ENCODE data around the gene TPO.
"Not testable (repeated sequence)": the region's sequence is repeated elsewhere in the genome, so short reads cannot be mapped to it uniquely, and the experiment has no call there.

The TPO gene

GRCh38 chr2:1484131-1484884 is 71.0 kb downstream of the TPO start:
- DNase-seq (ENCODE audit: low read depth) = no peak

GRCh38 chr2:1486670-1487069 is 73.4 kb downstream of the TPO start:
- DNase-seq (ENCODE audit: low read depth) = no peak

GRCh38 chr2:1487758-1488157 is 74.5 kb downstream of the TPO start:
- DNase-seq (ENCODE audit: low read depth) = no peak

- no peak for DNase-seq (ENCODE audit: low read depth)
Measured at GRCh38 chr2:1488181-1488671, 75.0 kb downstream of the TPO start.

- no peak for DNase-seq (ENCODE audit: low read depth)
Measured at GRCh38 chr2:1488851-1489250, 75.6 kb downstream of the TPO start.

- no peak for DNase-seq (ENCODE audit: low read depth)
Measured at GRCh38 chr2:1489486-1489885, 76.2 kb downstream of the TPO start.

- not testable (repeated sequence) for DNase-seq (ENCODE audit: low read depth)
Measured at GRCh38 chr2:1490381-1490780, 77.1 kb downstream of the TPO start.

GRCh38 chr2:1491751-1492150 is 78.5 kb downstream of the TPO start:
- DNase-seq (ENCODE audit: low read depth) = no peak

GRCh38 chr2:1492231-1492630 is 79.0 kb downstream of the TPO start:
- DNase-seq (ENCODE audit: low read depth) = not testable (repeated sequence)

GRCh38 chr2:1492711-1493430 is 79.6 kb downstream of the TPO start:
- DNase-seq (ENCODE audit: low read depth) = no peak

- no peak for DNase-seq (ENCODE audit: low read depth)
Measured at GRCh38 chr2:1493431-1494126, 80.3 kb downstream of the TPO start.

GRCh38 chr2:1494257-1494656 is 81.0 kb downstream of the TPO start:
- no peak for DNase-seq (ENCODE audit: low read depth)

GRCh38 chr2:1494906-1495305 is 81.6 kb downstream of the TPO start:
- no peak for DNase-seq (ENCODE audit: low read depth)

GRCh38 chr2:1495676-1496358 is 82.6 kb downstream of the TPO start:
- DNase-seq (ENCODE audit: low read depth) = no peak

- DNase-seq (ENCODE audit: low read depth) = no peak
Measured at GRCh38 chr2:1496359-1496821, 83.1 kb downstream of the TPO start.

GRCh38 chr2:1497122-1497611 is 83.9 kb downstream of the TPO start:
- no peak for DNase-seq (ENCODE audit: low read depth)

GRCh38 chr2:1498176-1498575 is 84.9 kb downstream of the TPO start:
- DNase-seq (ENCODE audit: low read depth) = no peak

- DNase-seq (ENCODE audit: low read depth) = no peak
Measured at GRCh38 chr2:1499033-1499795, 86.0 kb downstream of the TPO start.

- DNase-seq (ENCODE audit: low read depth) = no peak
Measured at GRCh38 chr2:1501038-1501851, 88.0 kb downstream of the TPO start.

GRCh38 chr2:1501991-1502390 is 88.7 kb downstream of the TPO start:
- no peak for DNase-seq (ENCODE audit: low read depth)
